HG02610 (cell line): ENCODE measurements around the gene KRTAP10-2.
"Not testable (repeated sequence)": the region's sequence is repeated elsewhere in the genome, so short reads cannot be mapped to it uniquely, and the experiment has no call there.

Experiments used
- ATAC-seq: cut with Tn5 transposase; IDR thresholded peaks from one replicate; pipeline ENCODE4 v1.9.1; 2021; ENCODE audit warnings: mild to moderate bottlenecking, moderate library complexity; ENCODE audit not compliant: unreplicated experiment

KRTAP10-2 gene

DNA sequence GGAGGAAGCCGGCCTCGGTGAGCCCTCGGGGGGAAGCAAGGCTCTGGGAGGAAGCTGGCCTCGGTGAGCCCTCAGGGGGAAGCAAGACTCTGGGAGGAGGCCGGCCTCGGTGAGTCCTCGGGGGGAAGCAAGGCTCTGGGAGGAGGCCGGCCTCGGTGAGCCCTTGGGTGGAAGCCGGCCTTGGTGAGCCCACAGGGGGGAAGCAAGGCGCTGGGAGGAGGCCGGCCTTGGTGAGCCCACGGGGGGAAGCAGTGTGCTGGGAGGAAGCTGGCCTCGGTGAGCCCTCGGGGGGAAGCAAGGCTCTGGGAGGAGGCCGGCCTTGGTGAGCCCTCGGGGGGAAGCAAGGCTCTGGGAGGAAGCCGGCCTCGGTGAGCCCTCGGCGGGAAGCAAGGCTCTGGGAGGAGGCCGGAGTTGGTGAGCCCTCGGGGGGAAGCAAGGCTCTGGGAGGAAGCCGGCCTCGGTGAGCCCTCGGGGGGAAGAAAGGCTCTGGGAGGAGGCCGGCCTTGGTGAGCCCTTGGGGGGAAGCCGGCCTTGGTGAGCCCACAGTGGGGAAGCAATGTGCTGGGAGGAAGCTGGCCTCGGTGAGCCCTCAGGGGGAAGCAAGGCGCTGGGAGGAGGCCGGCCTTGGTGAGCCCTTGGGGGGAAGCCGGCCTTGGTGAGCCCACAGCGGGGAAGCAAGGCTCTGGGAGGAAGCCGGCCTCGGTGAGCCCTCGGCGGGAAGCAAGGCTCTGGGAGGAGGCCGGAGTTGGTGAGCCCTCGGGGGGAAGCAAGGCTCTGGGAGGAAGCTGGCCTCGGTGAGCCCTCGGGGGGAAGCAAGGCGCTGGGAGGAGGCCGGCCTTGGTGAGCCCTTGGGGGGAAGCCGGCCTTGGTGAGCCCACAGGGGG is 48.1 kb downstream of the KRTAP10-2 start:
- not testable (repeated sequence) for ATAC-seq

DNA sequence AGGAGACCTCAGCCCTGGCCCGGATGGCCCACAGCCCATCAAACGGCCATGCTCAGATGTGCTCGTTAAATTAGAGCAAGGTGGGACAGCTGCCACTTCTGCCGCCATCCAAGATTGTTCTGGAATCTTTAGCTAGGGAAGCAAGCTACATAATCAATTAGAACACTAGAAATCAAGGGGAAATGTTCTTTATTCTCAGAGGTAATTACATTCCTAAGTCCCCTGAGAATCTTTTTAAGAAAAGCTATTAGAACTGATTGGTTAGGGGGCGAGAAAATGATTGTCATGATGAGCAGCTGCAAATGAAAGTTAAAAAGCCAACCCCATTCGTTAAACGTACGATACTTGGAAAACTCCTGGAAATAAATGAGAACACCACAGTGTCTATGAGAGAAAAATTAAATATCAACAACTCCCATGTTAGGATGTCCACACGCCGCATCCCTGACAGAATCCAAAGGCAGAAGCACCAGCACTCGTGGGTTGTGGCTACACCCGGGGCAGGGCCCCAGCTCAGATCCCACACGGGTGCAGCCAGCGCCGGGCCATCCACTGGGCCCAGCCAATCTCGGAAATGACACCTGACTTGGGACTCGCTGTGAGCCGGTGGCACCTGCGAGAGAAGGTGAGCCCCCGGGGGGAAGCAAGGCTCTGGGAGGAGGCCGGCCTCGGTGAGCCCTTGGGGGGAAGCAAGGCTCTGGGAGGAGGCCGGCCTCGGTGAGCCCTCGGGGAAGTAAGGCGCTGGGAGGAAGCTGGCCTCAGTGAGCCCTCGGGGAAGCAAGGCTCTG is 48.9 kb downstream of the KRTAP10-2 start:
- no peak for ATAC-seq
